ENCODE results near the gene KIAA1671. TPM values are rescaled to one million over a fixed set of nuclear protein-coding genes. Genes with fewer than 3 reads are reported as not detected.

Gene KIAA1671
- total and polyA plus RNA-seq, 4 experiments from 2014 or later = 0.04 to 10.2 (median 5.2) TPM

GRCh38 chr22:25205847-25206246, 253.3 kb downstream of the KIAA1671 start:
- intact Hi-C loops (cut with micrococcal nuclease) = loop anchor here (10.0 kb wide), 1 partner anchor 141 kb away; no protein-coding TSS in a partner anchor
- Histone ChIP-seq H3K4me3 (ENCODE audit: low read length in 2 of 2) (no peak overlapping the region), H3K27ac (ENCODE audit: low read depth, low read length) (no peak overlapping the region), H3K4me1 (ENCODE audit: insufficient read depth, low read length) (no peaks in the 10 kb centered on the region), H3K27me3 (ENCODE audit: insufficient read depth, low read length) (no peaks in the 10 kb centered on the region), H3K9me3 (ENCODE audit: control insufficient read depth in 1 of 2, low read length in 2 of 2) (no peaks in the 10 kb centered on the region), H3K36me3 (ENCODE audit: insufficient read depth, low read length) (no peaks in the 10 kb centered on the region)
- Mint-ChIP-seq H3K4me3 (no peak overlapping the region), H3K4me1 (peaks cover 0 to 1% (median under 1%) of the 10 kb centered on the region in 4 donors), H3K9me3 (peaks cover 0 to 2% (median 0%) of the 10 kb centered on the region in 8 donors), H3K36me3 (no peaks in the 10 kb centered on the region), H3K27me3 (peaks cover 2% of the 10 kb centered on the region in 2 donors), H3K27ac (no peak overlapping the region)
- ChIA-PET POLR2A (ENCODE audit: partially characterized antibody) (no interaction called here), CTCF (ENCODE audit: partially characterized antibody) (no interaction called here)
- no peak for DNase-seq

DNA sequence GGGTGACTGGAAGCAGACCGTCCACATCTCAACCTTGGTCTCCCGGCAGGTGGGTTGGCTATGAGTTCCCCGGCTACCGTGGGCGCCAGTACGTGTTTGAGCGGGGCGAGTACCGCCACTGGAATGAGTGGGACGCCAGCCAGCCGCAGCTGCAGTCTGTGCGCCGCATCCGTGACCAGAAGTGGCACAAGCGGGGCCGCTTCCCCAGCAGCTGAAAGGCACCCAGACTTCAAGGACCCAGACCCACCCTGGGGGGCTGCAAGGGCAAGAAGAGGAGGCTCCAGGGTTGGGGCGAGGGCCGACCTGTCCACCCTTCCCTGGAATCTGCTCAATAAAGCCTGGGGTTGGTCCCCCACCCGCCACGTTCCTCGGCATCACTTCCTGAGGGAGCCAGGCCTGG, 254.5 kb downstream of the KIAA1671 start:
- no peak overlapping the region for H3K4me3 Mint-ChIP-seq
- H3K4me1 ChIP-seq (ENCODE audit: insufficient read depth, low read length) = no peaks in the 10 kb centered on the region
- peaks cover 2 to 7% of the 10 kb centered on the region in 2 donors for H3K27me3 Mint-ChIP-seq
- H3K27ac ChIP-seq (ENCODE audit: low read depth, low read length) = no peak overlapping the region
- POLR2A ChIA-PET (ENCODE audit: partially characterized antibody) = no interaction called here
- H3K36me3 ChIP-seq (ENCODE audit: insufficient read depth, low read length) = no peaks in the 10 kb centered on the region
- peaks cover 0 to 2% (median 0%) of the 10 kb centered on the region in 8 donors for H3K9me3 Mint-ChIP-seq
- no peak for DNase-seq
- CTCF ChIA-PET (ENCODE audit: partially characterized antibody) = no interaction called here
- H3K9me3 ChIP-seq (ENCODE audit: control insufficient read depth in 1 of 2, low read length in 2 of 2) = no peaks in the 10 kb centered on the region
- H3K27me3 ChIP-seq (ENCODE audit: insufficient read depth, low read length) = no peaks in the 10 kb centered on the region
- H3K4me3 ChIP-seq (ENCODE audit: low read length in 2 of 2) = no peak overlapping the region
- H3K36me3 Mint-ChIP-seq = no peaks in the 10 kb centered on the region
- H3K27ac Mint-ChIP-seq = no peak overlapping the region
- intact Hi-C loops (cut with micrococcal nuclease) = loop anchor here (10.0 kb wide), 1 partner anchor 142 kb away; no protein-coding TSS in a partner anchor
- peaks cover 0 to 1% (median under 1%) of the 10 kb centered on the region in 4 donors for H3K4me1 Mint-ChIP-seq

- Mint-ChIP-seq H3K36me3 (no peaks in the 10 kb centered on the region), H3K9me3 (peaks cover 0 to 3% (median 0%) of the 10 kb centered on the region in 8 donors), H3K27ac (no peak overlapping the region), H3K4me1 (no peaks in the 10 kb centered on the region), H3K4me3 (no peak overlapping the region), H3K27me3 (peaks cover 2 to 7% of the 10 kb centered on the region in 2 donors)
- H3K9me3 ChIP-seq (ENCODE audit: control insufficient read depth in 1 of 2, low read length in 2 of 2) = no peaks in the 10 kb centered on the region
- ChIA-PET CTCF (ENCODE audit: partially characterized antibody) (no interaction called here), POLR2A (ENCODE audit: partially characterized antibody) (interaction anchor here (0.5 kb wide), 1 partner anchor 150 kb away, joined by 3 read pairs; no protein-coding TSS in a partner anchor)
- no peaks in the 10 kb centered on the region for H3K4me1 ChIP-seq (ENCODE audit: insufficient read depth, low read length)
- no peak overlapping the region for H3K4me3 ChIP-seq (ENCODE audit: low read length in 2 of 2)
- H3K27me3 ChIP-seq (ENCODE audit: insufficient read depth, low read length) = no peaks in the 10 kb centered on the region
- H3K36me3 ChIP-seq (ENCODE audit: insufficient read depth, low read length) = no peaks in the 10 kb centered on the region
- no peak for DNase-seq
- intact Hi-C loops (cut with micrococcal nuclease) = loop anchor here (10.0 kb wide), 1 partner anchor 143 kb away; no protein-coding TSS in a partner anchor
- no peak overlapping the region for H3K27ac ChIP-seq (ENCODE audit: low read depth, low read length)
These were observed 255.1 kb downstream of the KIAA1671 start for GRCh38 chr22:25207553-25208157.

DNA sequence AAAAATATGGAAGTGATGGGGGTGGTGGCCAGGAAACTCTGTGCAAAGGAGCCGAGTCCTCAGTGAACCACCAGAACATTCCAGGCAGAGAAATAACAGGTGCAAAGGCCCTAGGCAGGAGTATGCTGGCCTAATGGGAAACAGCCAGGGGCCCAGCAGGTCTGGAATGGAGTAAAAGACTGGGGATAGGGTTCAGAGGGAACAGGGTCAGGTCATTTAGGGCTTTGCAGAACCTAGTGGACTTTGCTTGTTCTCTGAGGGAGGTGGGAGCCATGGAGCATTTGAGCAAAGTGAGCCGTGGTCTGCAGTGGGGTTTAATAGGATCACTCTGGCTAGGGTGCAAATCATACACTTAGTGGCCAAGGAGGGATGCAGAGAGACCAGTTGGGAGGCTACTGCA, 255.8 kb downstream of the KIAA1671 start:
- Histone ChIP-seq H3K36me3 (ENCODE audit: insufficient read depth, low read length) (no peaks in the 10 kb centered on the region), H3K27ac (ENCODE audit: low read depth, low read length) (no peak overlapping the region), H3K9me3 (ENCODE audit: control insufficient read depth in 1 of 2, low read length in 2 of 2) (no peaks in the 10 kb centered on the region), H3K4me1 (ENCODE audit: insufficient read depth, low read length) (no peaks in the 10 kb centered on the region), H3K4me3 (ENCODE audit: low read length in 2 of 2) (no peak overlapping the region), H3K27me3 (ENCODE audit: insufficient read depth, low read length) (no peaks in the 10 kb centered on the region)
- Mint-ChIP-seq H3K4me1 (no peaks in the 10 kb centered on the region), H3K9me3 (peaks cover 0 to 3% (median 3%) of the 10 kb centered on the region in 8 donors), H3K4me3 (no peak overlapping the region), H3K27ac (no peak overlapping the region), H3K27me3 (peaks cover 2 to 7% of the 10 kb centered on the region in 2 donors), H3K36me3 (no peaks in the 10 kb centered on the region)
- ChIA-PET CTCF (ENCODE audit: partially characterized antibody) (interaction anchor here (1.4 kb wide), 1 partner anchor 8 kb away, joined by 3 read pairs; the partner anchor contains the start of gene CRYBB3), POLR2A (ENCODE audit: partially characterized antibody) (interaction anchor here (0.5 kb wide), 1 partner anchor 151 kb away, joined by 3 read pairs; no protein-coding TSS in a partner anchor)
- DNase-seq = no peak
- intact Hi-C loops (cut with micrococcal nuclease) = loop anchor here (10.0 kb wide), 1 partner anchor 144 kb away; no protein-coding TSS in a partner anchor

- Histone ChIP-seq H3K9me3 (ENCODE audit: control insufficient read depth in 1 of 2, low read length in 2 of 2) (no peaks in the 10 kb centered on the region), H3K4me1 (ENCODE audit: insufficient read depth, low read length) (no peaks in the 10 kb centered on the region), H3K36me3 (ENCODE audit: insufficient read depth, low read length) (no peaks in the 10 kb centered on the region), H3K27me3 (ENCODE audit: insufficient read depth, low read length) (no peaks in the 10 kb centered on the region), H3K27ac (ENCODE audit: low read depth, low read length) (no peak overlapping the region), H3K4me3 (ENCODE audit: low read length in 2 of 2) (no peak overlapping the region)
- Mint-ChIP-seq H3K36me3 (no peaks in the 10 kb centered on the region), H3K27ac (no peak overlapping the region), H3K9me3 (peaks cover 0 to 9% (median 7%) of the 10 kb centered on the region in 8 donors), H3K27me3 (peaks cover 7% of the 10 kb centered on the region in 2 donors), H3K4me1 (no peaks in the 10 kb centered on the region), H3K4me3 (no peak overlapping the region)
- POLR2A ChIA-PET (ENCODE audit: partially characterized antibody) = no interaction called here
- no peak for DNase-seq
- CTCF ChIA-PET (ENCODE audit: partially characterized antibody) = interaction anchor here (1.4 kb wide), 1 partner anchor 9 kb away, joined by 3 read pairs; the partner anchor contains the start of gene CRYBB3
- intact Hi-C loops (cut with micrococcal nuclease) = loop anchor here (10.0 kb wide), 1 partner anchor 144 kb away; no protein-coding TSS in a partner anchor
These were observed 256.4 kb downstream of the KIAA1671 start for GRCh38 chr22:25208743-25209505.

- no peak overlapping the region for H3K4me3 ChIP-seq (ENCODE audit: low read length in 2 of 2)
- Mint-ChIP-seq H3K4me1 (no peaks in the 10 kb centered on the region), H3K36me3 (no peaks in the 10 kb centered on the region), H3K9me3 (peaks cover 0 to 11% (median 7%) of the 10 kb centered on the region in 8 donors), H3K27ac (no peak overlapping the region), H3K4me3 (no peak overlapping the region), H3K27me3 (peaks cover 7% of the 10 kb centered on the region in 2 donors)
- H3K27ac ChIP-seq (ENCODE audit: low read depth, low read length) = no peak overlapping the region
- H3K4me1 ChIP-seq (ENCODE audit: insufficient read depth, low read length) = no peaks in the 10 kb centered on the region
- no peaks in the 10 kb centered on the region for H3K9me3 ChIP-seq (ENCODE audit: control insufficient read depth in 1 of 2, low read length in 2 of 2)
- intact Hi-C loops (cut with micrococcal nuclease) = no loop called here
- ChIA-PET POLR2A (ENCODE audit: partially characterized antibody) (no interaction called here), CTCF (ENCODE audit: partially characterized antibody) (no interaction called here)
- DNase-seq = no peak
- no peaks in the 10 kb centered on the region for H3K36me3 ChIP-seq (ENCODE audit: insufficient read depth, low read length)
- no peaks in the 10 kb centered on the region for H3K27me3 ChIP-seq (ENCODE audit: insufficient read depth, low read length)
These were observed 258.3 kb downstream of the KIAA1671 start for GRCh38 chr22:25210793-25211192.

- ChIA-PET CTCF (ENCODE audit: partially characterized antibody) (interaction anchor here (3.0 kb wide), 1 partner anchor 9 kb away, joined by 15 read pairs; no protein-coding TSS in a partner anchor), POLR2A (ENCODE audit: partially characterized antibody) (no interaction called here)
- no peak overlapping the region for H3K27ac ChIP-seq (ENCODE audit: low read depth, low read length)
- H3K36me3 ChIP-seq (ENCODE audit: insufficient read depth, low read length) = no peaks in the 10 kb centered on the region
- Mint-ChIP-seq H3K4me1 (no peaks in the 10 kb centered on the region), H3K27me3 (peaks cover 13 to 16% of the 10 kb centered on the region in 2 donors), H3K4me3 (no peak overlapping the region), H3K9me3 (peaks cover 0 to 11% (median 7%) of the 10 kb centered on the region in 8 donors), H3K27ac (no peak overlapping the region), H3K36me3 (no peaks in the 10 kb centered on the region)
- intact Hi-C loops (cut with micrococcal nuclease) = no loop called here
- no peaks in the 10 kb centered on the region for H3K4me1 ChIP-seq (ENCODE audit: insufficient read depth, low read length)
- no peak for DNase-seq
- H3K9me3 ChIP-seq (ENCODE audit: control insufficient read depth in 1 of 2, low read length in 2 of 2) = no peaks in the 10 kb centered on the region
- H3K4me3 ChIP-seq (ENCODE audit: low read length in 2 of 2) = no peak overlapping the region
- no peaks in the 10 kb centered on the region for H3K27me3 ChIP-seq (ENCODE audit: insufficient read depth, low read length)
These were observed 259.8 kb downstream of the KIAA1671 start for GRCh38 chr22:25212337-25212736.

Measured in CD4-positive, alpha-beta memory T cell (primary cell).